Esophagus squamous epithelium (tissue), 4 donors: Measurements from ENCODE around the gene ANKRD44.

Experiments
- POLR2A ChIP-seq, 4 donors: fragments of 450-650 bp; IDR thresholded peaks; one replicate each; pipeline ENCODE4 v1.6.1; 2017; ENCODE audit warnings: antibody characterized with exemption in 4 of 4, mild to moderate bottlenecking in 4 of 4, moderate library complexity in 3 of 4
- TF ChIP-seq, protein P1 (sequence below), 6 experiments: fragments of 450-650 bp in 4 of 6; fragments of 200-600 bp in 2 of 6; sonication (generic) in 2 of 6; IDR thresholded peaks; one replicate each; pipeline ENCODE4 v1.5.1; 2016 to 2019; ENCODE audit warnings: antibody characterized with exemption in 6 of 6, mild to moderate bottlenecking in 4 of 6, moderate library complexity in 4 of 6

- TF ChIP-seq, protein P1, sequence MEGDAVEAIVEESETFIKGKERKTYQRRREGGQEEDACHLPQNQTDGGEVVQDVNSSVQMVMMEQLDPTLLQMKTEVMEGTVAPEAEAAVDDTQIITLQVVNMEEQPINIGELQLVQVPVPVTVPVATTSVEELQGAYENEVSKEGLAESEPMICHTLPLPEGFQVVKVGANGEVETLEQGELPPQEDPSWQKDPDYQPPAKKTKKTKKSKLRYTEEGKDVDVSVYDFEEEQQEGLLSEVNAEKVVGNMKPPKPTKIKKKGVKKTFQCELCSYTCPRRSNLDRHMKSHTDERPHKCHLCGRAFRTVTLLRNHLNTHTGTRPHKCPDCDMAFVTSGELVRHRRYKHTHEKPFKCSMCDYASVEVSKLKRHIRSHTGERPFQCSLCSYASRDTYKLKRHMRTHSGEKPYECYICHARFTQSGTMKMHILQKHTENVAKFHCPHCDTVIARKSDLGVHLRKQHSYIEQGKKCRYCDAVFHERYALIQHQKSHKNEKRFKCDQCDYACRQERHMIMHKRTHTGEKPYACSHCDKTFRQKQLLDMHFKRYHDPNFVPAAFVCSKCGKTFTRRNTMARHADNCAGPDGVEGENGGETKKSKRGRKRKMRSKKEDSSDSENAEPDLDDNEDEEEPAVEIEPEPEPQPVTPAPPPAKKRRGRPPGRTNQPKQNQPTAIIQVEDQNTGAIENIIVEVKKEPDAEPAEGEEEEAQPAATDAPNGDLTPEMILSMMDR (IDR thresholded peaks at IDR 0.05) = no peak
- no peak for TF ChIP-seq POLR2A (IDR thresholded peaks at IDR 0.05)
Measured at GRCh38 chr2:197176522-197176921, 134.1 kb downstream of the ANKRD44 start.
